Measurements from ENCODE around the gene SYNJ2. TPM values are rescaled to one million over a fixed set of nuclear protein-coding genes. Genes with fewer than 3 reads are reported as not detected.

The SYNJ2 gene
- total RNA-seq, 1 donor from 2014 or later: 8.3 TPM

DNA sequence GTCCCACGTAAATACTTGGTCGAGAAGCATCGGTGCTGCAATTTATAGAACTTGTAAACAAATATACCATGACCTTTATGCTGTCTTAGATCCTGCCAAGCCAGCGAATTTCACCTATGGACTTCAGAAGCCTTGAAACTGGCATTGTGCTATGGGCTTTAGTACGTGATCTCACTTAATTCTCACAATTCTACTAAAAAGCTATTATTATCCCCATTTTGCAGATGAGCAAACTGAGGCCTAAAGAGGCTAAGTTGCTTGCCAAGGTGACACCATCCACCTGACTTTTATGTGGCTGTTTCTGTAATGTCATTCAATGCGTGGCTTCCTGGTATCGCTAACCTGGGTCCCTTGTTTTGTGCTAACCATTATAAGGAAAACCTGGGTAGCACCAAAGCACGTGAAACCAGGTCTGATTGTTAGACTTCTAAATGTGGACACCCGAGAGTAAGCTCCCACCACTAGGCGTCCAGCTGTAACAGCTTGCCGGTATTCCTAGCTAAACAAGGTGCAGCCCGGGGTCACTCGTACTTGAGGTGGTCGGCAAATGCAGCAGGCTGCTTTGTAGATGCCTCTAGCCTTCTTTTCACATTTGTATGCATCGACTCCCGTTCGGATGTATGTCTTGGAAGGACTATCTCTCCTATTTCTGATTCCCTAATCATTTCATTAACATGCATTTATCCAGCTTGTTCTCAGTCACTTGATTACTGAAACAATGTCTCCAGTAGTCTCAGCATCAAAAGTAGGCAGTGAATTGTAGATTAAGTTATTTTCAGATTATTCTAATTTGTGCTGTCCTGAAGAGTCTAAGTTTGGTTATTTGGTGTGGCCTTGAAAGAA lies 1.1 kb downstream of the SYNJ2 start:
- peak overlapping the region; percentile 62 to 96 for H3K4me3 ChIP-seq
- no peaks in the 10 kb centered on the region for H3K9me3 ChIP-seq
- peaks cover 38% of the 10 kb centered on the region for H3K4me1 ChIP-seq
- TF ChIP-seq, protein P1, sequence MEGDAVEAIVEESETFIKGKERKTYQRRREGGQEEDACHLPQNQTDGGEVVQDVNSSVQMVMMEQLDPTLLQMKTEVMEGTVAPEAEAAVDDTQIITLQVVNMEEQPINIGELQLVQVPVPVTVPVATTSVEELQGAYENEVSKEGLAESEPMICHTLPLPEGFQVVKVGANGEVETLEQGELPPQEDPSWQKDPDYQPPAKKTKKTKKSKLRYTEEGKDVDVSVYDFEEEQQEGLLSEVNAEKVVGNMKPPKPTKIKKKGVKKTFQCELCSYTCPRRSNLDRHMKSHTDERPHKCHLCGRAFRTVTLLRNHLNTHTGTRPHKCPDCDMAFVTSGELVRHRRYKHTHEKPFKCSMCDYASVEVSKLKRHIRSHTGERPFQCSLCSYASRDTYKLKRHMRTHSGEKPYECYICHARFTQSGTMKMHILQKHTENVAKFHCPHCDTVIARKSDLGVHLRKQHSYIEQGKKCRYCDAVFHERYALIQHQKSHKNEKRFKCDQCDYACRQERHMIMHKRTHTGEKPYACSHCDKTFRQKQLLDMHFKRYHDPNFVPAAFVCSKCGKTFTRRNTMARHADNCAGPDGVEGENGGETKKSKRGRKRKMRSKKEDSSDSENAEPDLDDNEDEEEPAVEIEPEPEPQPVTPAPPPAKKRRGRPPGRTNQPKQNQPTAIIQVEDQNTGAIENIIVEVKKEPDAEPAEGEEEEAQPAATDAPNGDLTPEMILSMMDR (IDR thresholded peaks at IDR 0.05): peak in 1 of 3 experiments; percentile 8
- no peak for TF ChIP-seq POLR2A (IDR thresholded peaks at IDR 0.05)
- H3K27ac ChIP-seq: peak overlapping the region; percentile 86
- no peaks in the 10 kb centered on the region for H3K36me3 ChIP-seq
- no peaks in the 10 kb centered on the region for H3K27me3 ChIP-seq
- no peak for DNase-seq (ENCODE audit: extremely low spot score in 2 of 2)
- intact Hi-C loops (cut with DNase I): loop anchor here (5.0 kb wide), 1 partner anchor 90 kb away; no protein-coding TSS in a partner anchor

DNA sequence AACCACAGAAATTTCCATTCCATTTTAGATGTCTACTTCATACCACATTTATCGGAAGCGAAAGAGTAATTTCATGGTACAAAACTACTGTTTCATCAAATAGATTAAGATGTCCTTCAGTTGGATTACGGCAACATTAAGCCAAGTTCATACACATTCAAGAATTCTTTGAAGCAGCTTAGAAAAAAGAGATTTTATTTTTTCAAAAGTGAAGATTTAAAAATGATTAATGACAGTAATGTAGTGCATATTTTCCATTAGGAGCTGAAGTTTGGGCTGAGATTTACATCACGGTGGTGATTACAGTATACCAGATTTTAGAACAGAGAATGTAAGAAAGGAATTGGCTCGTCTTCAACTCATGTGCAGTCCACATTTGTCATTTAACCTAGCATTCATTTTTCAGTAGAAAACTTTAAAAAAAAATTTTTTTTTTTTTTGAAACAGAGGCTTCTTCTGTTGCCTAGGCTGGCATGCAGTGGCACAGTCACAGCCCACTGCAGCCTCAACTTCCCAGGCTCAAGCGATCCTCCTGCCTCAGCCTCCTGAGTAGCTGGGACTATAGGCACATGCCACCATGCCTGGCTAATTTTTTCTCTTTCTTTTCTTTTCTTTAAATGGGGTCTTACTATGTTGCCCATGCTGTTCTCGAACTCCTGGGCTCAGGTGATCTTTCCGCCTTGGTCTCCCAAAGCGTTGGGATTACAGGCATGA lies 1.9 kb downstream of the SYNJ2 start:
- Histone ChIP-seq H3K36me3 (no peaks in the 10 kb centered on the region), H3K9me3 (no peaks in the 10 kb centered on the region), H3K4me3 (no peak overlapping the region), H3K4me1 (peaks cover 38% of the 10 kb centered on the region), H3K27me3 (no peaks in the 10 kb centered on the region), H3K27ac (no peak overlapping the region)
- no peak for DNase-seq (ENCODE audit: extremely low spot score in 2 of 2)
- TF ChIP-seq, protein P1 (IDR thresholded peaks at IDR 0.05): no peak
- TF ChIP-seq POLR2AphosphoS5 (IDR thresholded peaks at IDR 0.05; ENCODE audit: insufficient read depth in 1 of 2, low read depth in 1 of 2): no peak
- no peak for TF ChIP-seq POLR2A (IDR thresholded peaks at IDR 0.05)
- intact Hi-C loops (cut with DNase I): loop anchor here (5.0 kb wide), 1 partner anchor 89 kb away; no protein-coding TSS in a partner anchor

DNA sequence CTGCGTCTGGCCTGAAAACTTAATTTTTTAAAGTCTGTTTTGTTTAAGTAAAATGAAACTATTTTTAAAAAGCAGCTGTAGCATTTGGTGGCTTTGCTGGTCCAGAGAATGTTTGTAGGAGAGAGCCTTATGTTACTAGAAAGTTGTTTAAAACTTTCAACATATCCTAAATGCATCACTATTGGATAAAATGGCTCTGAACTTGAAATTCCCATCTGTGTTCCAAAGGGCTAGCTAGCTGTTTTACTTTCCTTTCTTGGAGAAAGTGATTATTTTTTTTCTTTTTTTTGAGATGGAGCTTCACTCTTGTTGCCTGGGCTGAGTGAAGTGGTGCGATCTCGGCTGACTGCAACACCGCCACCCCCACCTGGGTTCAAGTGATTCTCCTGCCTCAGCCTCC lies 2.5 kb downstream of the SYNJ2 start:
- peaks cover 38% of the 10 kb centered on the region for H3K4me1 ChIP-seq

DNA sequence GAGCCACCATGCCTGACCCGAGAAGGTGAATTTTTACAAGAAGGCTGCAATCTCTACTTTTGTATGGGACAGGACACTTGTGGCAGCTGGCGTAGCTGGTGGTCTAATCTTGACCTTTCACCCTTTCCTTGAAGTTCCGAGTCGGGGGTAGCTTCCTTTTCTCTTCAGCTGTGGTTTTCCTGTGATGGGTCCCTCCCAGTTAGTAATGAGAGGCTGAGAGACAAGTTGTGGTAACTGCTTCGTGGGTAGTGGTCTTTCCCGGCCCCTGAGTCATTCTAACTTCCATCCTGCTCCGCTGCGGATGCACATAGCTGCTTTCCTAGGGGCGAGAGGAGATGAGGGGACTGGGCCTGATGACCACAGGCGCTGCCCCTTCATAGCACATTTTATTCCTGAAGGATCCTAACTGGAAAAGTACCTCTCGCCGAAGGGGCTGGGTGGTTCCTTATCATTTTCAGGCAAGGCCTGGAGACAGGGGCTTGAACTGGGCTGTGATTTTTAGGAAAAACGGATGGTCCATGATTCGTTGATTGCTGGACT lies 3.1 kb downstream of the SYNJ2 start:
- Histone ChIP-seq H3K27me3 (no peaks in the 10 kb centered on the region), H3K27ac (no peak overlapping the region), H3K4me1 (peaks cover 44% of the 10 kb centered on the region), H3K4me3 (no peak overlapping the region), H3K9me3 (no peaks in the 10 kb centered on the region), H3K36me3 (no peaks in the 10 kb centered on the region)
- intact Hi-C loops (cut with DNase I): loop anchor here (5.0 kb wide), 1 partner anchor 88 kb away; no protein-coding TSS in a partner anchor
- TF ChIP-seq POLR2AphosphoS5 (IDR thresholded peaks at IDR 0.05; ENCODE audit: insufficient read depth in 1 of 2, low read depth in 1 of 2) (no peak), POLR2A (IDR thresholded peaks at IDR 0.05) (no peak)
- TF ChIP-seq, protein P1 (IDR thresholded peaks at IDR 0.05): no peak
- DNase-seq (ENCODE audit: extremely low spot score in 2 of 2): no peak

More for the DNA sequence above, 2.5 kb downstream of the SYNJ2 start:
- DNase-seq (ENCODE audit: extremely low spot score in 2 of 2): no peak
- no peaks in the 10 kb centered on the region for H3K27me3 ChIP-seq
- H3K36me3 ChIP-seq: no peaks in the 10 kb centered on the region
- no peak overlapping the region for H3K27ac ChIP-seq
- H3K9me3 ChIP-seq: no peaks in the 10 kb centered on the region
- H3K4me3 ChIP-seq: no peak overlapping the region
- intact Hi-C loops (cut with DNase I): loop anchor here (5.0 kb wide), 1 partner anchor 88 kb away; no protein-coding TSS in a partner anchor
- TF ChIP-seq POLR2AphosphoS5 (IDR thresholded peaks at IDR 0.05; ENCODE audit: insufficient read depth in 1 of 2, low read depth in 1 of 2) (no peak), POLR2A (IDR thresholded peaks at IDR 0.05) (no peak)
- TF ChIP-seq, protein P1 (IDR thresholded peaks at IDR 0.05): no peak
